Embryonic facial prominence (tissue), 1 donor: Measurements from ENCODE around the gene COMMD1.
"Not testable (repeated sequence)": the region's sequence is repeated elsewhere in the genome, so short reads cannot be mapped to it uniquely, and the experiment has no call there.

Source experiments
- DNase-seq: peaks from one replicate; pipeline ENCODE4 v3.0.0-alpha.2; 2016; ENCODE audit errors: extremely low spot score

COMMD1 gene

DNA sequence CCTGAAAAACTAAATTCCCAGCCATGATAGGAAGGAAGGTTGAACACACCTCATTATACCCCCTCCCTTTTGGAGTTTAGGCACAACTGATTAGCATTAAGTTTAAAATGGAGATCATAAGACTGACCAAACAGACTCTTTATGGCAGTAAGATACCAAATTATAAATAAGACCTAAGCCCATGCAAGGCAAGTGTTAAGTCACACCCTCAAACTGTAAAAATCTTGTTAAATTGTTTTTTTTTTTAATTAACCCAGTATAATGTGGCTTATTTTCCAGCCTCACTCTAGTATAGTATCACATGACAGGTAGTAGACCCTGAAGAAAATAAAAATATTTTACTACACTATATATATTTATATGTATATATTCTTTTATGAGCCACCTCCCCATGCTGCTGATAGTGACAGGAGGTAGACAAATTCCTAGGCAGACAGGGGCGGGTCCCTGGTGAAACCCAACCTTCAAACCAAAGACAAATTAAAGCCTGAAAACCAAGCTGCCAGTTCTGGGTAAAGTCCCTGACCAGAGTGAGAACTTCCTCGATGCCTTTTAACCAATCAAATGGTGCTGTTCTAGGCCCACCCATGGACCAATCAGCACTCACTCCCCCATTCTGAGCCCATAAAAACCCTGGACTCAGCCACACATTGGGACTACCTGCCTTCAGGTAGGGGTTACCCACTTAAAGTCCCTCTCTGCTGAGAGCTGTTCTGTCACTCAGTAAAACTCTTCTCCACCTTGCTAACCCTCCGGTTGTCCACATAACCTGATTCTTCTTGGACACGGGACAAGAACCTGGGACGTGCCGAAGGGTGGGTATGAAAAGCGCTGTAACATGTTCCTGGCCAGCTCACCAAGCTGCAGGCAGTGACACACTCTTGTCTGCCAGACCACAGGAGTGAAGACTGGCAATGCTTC, 166.5 kb downstream of the COMMD1 start:
- DNase-seq: no peak

DNA sequence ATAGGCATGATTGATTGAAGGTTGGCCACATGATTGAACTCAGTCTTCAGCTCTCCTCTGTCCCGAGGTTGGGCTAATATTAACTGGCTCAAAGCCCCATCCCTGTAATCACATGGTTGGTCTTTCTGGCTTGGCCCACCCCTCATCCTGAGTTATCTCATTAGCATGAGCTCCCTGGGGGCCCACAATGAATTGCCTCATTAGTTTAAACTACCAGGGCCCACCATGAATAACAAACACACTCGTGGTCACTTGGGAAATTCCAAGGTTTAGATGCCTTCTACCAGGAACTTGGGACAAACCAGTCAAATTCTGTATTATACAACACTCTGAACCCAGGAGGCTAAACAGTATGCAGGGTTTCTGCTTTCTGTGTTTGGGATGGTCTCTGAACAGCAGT, 168.8 kb downstream of the COMMD1 start:
- DNase-seq: no peak

DNA sequence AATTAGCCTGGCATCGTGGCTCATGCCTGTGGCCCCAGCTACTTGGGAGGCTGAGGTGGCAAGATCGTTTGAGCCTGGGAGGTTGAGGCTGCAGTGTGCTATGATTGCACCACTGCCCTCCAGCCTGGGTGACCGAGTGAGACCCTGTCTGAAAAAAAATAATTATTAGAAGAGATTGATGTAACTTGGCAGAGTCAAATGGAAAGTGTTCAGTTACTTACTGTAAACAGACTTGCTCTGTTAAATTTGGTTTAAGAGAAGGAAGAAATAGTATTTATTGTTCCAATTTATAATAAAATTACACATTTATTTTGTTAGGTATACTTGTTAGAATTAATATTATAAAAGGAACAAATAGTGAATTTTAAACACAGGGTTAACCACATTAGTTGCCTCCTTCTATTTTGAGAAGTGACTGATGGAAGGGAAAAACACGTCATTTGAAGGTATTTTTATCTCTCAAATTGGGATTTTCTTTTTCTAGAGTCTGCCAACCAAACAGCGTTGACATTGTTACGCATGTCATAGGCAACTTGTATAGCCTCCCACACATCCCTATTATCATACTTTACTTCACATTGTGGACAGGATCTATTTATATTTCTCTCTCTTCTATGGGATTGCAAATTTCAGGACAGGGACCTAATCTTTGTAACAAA, 171.6 kb downstream of the COMMD1 start:
- no peak for DNase-seq

DNA sequence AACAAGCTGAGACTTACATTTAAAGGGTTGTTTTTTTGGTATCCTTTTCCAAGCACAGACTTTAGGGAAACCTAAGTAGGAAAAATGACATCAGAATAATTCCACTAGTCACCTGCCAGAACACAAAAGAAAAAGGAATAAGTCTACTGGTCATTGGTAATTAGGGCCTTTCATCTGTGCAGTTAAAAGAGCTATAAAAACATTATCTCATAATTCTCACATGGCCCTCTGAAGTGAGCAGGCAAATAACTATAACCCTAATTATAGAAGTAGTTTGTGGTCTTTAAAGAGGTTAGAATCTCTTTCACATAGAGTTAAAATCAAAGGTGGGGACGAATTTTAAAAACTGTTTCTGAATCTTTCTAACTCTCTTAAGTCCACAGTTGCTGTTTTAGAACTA, 179.3 kb downstream of the COMMD1 start:
- no peak for DNase-seq

DNA sequence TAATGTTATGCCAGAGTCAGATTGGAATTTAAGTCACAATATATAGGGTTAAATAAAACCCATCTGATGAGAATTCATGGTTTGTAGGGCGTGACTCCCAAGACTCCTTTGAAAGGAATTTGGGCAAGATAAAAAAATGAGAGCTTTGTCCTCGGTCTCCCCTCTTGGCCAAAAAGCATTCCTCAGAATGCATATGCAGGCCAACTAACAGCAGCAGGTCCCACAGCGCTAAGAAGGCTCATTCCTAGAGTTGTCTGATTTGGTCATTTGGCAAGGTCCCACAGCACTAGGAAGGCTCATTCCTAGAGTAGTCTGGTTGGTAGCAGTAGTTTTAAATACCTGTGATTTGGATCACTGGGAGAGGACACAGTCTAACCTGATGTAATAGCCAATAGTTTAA, 184.2 kb downstream of the COMMD1 start:
- no peak for DNase-seq

DNA sequence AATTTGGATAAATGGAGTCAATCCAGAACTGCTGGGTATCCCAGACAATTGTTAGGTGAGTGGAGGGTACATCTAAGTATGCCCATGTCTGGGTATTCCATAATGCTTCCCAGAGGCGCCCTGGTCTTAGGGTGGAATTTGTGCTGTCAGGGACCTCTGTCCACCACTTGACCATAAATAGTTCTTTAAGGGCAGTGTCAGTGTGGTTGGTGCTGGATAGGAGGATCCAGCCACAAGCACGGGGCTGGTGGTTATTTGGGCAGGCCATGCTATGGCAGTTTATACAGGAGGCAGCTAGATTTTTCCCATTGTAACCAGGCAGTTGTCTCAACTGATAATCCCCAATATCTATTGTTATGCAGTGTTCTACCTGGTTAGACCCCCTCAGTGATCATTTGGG, 186.0 kb downstream of the COMMD1 start:
- no peak for DNase-seq

DNA sequence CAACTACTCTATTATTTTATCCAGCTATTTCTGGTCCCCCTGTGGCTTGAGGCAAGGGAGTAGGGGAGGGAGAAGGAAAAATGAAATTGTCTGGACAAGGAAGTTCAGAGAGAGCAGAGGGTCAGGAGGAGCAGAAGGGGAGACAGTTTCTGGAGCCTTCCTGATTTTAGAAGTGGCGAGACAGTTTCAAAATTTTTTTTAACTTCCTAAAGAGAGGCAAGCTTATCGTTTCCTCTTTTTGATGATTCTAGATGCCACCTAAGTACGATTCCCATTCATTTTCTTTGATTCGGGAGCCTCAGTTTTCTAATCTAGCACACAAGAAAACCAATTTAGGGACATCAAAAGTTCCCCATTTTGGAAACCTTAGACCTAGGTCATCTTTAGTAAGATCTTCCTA, 193.6 kb downstream of the COMMD1 start:
- no peak for DNase-seq

DNA sequence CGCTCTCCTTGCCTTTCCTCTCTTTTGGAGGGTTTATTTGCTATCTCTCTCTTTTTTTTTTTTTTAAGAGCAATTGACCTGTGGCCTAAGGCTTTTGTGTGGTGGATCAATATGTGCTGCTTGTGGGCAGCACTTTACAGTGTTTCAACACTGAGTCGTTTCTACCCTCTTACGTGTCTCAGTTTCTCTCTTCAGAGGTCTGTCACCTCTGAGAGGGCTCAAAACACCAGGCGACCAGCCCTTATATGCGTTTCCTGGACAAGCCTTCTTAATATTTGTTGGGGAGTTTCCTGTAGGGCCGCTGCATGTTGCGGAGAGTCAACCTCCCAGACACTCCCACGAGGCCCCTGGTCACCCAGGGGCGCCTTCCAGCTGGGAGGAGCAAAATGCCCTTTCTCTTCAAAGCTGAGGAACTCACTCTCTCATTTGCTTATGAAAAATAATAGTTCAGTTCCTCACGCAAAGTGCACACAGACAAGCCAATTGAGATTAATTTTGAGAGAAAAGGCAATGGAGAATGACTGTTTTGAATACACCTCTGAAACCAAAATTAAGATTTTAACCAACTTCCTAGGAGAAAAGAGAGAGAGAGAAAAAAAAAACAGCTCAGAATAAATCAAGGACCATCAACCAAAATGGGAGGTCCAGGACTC, 194.2 kb downstream of the COMMD1 start:
- no peak for DNase-seq

DNA sequence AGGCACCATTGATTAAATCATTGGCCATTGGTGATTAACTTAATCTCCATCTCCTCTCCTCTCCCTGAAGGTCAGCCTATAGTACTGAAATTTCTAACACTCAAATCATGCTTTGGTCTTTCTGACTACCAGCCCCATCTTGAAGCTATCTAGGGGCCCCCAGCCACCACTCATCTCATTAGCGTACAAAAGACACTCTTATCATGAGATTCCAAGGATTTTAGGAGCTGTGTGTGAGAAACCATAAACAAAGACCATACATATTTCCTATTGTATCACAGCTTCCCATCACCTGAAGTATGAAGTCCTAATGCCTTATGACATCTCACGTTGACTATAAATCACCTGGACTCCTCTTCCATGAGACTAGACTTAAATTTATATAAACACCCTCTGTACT, 196.4 kb downstream of the COMMD1 start:
- no peak for DNase-seq

DNA sequence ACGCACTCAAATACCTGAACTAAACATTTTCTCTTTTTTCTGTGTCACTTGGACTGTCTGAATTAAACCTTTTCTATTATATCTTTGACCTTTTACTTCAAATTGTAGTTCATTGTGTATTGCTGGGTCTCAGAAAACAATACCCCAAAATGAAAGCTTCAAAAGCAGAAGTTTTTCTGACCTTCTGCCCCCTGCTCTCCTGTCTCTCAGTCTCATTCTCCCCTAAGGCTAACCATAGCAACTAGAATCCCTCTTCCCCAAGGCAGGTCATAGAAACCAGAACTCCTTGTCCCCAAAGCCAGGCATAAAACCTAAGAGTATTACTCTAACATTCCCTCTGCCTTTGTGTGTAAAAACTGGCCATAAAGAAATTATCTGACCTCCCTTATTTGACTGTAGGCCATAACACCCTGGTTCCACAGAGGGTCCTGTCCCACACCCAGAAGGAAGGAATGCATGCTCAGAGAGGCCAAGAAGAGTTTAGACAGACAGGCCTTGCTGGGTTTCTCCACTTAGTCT, 197.0 kb downstream of the COMMD1 start:
- no peak for DNase-seq

DNA sequence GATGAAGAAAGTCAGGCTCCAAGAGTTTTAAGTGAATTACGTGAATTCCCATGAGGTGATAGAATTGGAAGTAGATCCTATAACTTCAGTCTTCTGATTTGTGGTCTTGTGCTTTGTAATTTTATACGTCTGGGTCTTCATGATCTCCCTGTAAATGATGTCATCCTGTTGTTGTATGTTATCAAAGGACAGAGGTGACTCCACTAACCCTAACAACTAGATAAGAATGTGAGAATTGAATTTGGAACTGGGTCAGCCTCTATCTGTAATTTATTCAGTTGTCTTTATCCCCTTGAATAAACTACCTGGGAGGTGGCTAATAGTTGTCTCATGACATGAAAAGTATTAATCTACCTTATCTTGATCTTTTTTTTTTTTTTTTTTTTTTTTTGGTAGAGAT, 204.1 kb downstream of the COMMD1 start:
- no peak for DNase-seq

DNA sequence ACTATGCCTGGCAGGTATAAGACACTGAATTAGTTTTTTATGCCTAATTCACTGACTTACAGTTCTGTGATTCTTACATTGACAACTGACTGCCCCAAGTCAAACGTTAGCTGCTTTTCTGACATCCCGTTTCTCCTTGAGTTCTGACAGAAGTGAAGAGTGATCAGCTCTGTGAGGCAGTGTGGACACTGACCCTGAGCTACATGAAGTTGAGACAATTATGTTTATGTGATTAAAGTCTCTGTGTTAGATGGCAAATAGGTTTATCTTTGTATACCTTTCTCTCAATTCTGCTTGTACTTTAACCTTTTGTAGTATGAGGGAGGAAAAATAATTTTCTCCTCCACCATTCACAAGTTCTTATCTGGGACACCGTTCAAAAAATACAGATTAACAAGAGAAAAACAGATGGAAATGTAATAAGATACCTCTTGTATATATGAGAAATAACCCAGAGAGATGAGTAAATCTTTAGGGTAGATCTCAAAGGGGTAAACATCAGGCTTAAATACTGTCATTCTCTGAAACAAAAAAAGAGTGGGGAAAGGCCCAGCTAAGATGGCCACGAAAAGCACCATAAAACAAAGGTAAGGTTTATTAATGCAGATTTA, 205.0 kb downstream of the COMMD1 start:
- DNase-seq: no peak

DNA sequence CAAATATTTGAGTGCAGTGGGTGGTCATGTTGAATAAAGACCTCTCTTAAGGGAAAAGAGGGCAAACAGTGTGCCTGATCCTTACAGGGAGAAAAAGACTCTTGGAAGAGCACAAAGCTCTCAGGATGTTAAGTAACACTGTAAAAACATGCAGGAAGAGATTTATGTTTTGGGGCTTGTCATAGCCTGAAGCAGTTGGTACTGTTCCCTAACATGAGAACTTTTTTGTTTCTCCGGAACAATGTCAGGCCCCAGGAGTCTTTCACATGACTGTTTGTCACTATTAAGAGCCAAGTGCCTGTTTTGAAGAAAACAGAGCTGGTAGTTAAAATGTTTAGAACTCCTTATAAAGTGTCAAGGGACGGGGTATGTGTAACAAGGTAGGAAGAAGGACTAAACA, 206.7 kb downstream of the COMMD1 start:
- DNase-seq: no peak

DNA sequence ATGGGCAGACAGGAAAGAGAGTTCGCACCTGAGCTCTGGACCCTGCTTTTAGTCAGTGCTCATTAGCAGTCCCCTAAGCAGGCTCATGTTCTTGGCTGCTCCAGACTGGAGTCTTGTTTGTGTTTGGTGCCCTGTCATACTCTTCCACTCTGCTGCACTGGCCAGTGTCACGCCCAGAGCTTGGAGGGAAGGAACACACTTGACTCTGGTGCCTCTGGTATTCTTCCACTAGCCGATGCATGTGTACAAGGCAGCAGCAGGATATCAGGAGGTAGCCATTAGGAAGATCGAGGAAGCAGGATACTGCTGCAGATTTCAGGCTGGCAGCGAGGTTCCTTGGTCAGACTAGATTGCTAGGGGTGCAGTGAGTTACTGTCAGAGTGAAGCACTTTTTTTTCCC, 209.1 kb downstream of the COMMD1 start:
- DNase-seq: no peak

DNA sequence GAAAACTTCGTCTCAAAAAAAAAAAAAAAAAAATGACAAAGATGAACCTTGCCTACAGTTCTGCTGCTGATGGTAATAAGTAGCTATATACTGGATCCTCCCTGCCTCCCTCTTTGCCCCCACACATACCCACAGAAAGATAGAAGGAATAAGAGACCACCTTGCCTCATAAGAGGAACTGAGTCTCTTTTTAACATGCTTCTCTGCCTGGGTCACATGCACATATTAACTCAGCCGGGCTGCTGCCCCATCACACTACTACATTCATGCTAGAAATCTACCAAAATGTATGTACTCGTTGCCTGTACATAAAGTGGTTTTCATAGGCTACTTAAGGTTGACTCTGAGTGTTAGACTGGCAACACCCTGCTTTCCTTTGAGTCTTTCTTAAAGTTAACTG, 211.5 kb downstream of the COMMD1 start:
- DNase-seq: no peak

DNA sequence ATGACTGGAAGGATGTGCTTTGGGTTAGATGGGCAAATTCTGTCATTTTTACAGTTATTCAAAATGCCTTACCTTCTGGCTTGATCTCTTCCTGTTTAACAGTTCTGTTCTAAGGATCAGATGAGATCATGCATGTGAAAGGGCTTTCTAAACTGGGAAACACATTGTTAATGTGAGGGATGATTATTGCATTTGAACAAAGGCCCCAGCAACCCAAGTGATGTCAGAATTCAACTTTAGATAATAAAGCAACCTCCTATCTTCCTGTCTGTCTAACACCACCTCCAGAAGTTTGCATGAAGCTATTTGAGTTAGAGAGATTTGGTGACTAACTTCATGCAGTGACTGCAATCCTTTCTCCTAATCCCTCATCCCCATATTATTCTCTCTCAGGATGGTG, 212.7 kb downstream of the COMMD1 start:
- no peak for DNase-seq

DNA sequence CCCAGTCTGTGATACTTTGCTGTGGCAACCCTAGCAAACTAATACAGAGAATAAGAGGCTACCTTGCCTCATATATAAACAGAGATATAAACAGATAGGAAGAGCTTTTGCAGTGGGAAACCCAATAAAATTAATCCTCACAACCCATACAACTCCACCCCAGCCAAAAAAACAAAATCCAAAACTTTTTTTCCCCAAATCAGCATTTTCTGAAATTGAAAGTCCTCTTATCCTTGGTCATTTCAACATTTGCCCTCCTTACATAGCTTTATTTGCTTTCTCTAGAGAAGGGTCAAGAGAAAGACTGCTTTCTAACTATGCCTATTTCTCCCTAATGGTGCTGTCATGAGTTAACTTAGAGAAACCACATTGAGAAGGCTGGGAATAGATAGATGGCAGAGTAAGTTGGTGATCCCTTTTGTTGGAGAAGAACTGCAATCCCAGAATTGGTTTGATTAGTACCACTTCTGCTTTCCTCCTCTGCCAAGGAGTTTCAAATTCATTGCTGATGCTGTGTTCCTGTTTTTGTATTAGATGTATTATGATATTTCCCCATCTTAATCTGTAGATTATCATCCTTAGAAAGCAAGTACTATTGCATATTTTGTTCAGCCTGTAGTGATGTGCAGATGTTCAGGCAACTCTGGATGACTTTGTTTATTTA, 214.0 kb downstream of the COMMD1 start:
- DNase-seq: no peak

DNA sequence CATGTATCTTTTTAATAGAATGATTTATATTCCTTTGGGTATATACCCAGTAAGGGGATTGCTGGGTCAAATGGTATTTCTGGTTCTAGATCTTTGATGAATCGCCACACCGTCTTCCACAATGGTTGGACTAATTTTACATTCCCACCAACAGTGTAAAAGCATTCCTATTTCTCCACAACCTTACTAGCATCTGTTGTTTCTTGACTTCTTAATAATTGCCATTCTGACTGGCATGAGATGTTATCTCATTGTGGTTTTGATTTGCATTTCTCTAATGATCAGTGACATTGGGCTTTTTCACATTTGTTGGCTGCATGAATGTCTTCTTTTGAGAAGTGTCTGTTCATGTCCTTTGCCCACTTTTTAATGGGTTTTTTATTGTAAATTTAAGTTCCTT, 220.8 kb downstream of the COMMD1 start:
- not testable (repeated sequence) for DNase-seq

DNA sequence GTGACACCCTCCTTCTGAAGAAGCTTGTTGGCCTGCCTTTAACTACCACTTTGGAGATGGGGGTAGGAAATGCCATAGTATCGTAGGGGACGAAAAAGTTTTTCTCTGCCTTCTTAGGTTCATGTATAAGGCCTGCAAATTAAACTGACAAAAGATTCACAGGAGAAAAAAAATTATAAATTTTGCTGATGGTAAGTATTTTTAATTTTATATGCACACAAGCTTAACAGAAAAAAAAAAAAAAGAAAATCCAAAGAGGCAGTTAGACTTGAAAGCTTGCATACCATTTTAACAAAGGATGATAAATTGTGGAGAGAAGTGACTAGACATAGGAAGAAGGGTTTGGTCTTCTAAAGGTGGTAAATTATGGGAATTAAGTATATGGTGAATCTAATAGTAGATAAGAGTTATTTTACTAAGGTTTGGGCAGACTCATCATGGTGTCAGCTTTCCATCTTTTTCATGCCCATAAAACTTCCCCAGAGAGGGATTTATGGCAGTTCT, 227.9 kb downstream of the COMMD1 start:
- DNase-seq: no peak

DNA sequence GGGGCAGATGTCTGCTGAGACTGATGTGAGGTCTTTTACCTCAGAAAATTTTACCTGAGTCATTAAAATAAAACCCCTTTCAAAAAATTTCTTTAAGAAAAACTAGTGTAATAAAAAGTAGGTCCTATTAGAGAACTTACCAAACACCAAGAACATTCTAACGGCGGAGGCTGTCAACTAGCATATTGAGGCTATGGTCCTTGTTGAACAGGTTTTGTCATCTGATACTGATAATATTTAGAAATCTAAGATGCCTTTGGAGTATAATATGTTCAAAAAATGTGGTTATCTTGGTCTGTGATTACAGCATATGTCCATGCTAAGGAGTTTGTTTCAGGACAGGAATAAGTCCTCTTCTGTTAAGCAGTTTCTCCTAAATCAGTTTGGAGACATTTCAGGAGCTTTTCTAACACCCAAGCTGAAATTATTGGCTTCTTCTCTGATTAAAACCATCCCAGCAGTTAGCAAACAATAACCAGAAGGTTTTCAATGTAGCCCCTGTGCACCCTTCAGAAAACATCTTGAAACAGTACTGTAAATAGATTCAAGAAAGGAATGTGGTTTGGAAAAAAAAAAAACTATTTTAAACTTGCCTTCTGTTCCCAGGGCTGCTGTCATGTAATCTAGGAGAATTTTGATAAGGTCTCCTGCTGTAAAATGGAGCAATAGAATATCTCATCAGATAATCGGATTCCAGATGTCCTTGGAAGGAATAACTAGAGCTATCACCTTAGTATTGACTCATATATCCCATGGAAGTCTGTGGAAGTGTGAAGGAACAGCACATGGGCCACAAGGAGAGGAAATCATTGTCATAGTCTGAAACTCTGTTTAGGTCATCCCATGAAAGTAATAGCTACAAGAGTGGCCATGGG, 231.7 kb downstream of the COMMD1 start:
- no peak for DNase-seq
